ENCODE measurements around the gene ANO3. TPM values are rescaled to one million over a fixed set of nuclear protein-coding genes. Genes with fewer than 3 reads are reported as not detected.

Gene ANO3
- total RNA-seq, 1 experiment from 2014 or later: not detected

DNA sequence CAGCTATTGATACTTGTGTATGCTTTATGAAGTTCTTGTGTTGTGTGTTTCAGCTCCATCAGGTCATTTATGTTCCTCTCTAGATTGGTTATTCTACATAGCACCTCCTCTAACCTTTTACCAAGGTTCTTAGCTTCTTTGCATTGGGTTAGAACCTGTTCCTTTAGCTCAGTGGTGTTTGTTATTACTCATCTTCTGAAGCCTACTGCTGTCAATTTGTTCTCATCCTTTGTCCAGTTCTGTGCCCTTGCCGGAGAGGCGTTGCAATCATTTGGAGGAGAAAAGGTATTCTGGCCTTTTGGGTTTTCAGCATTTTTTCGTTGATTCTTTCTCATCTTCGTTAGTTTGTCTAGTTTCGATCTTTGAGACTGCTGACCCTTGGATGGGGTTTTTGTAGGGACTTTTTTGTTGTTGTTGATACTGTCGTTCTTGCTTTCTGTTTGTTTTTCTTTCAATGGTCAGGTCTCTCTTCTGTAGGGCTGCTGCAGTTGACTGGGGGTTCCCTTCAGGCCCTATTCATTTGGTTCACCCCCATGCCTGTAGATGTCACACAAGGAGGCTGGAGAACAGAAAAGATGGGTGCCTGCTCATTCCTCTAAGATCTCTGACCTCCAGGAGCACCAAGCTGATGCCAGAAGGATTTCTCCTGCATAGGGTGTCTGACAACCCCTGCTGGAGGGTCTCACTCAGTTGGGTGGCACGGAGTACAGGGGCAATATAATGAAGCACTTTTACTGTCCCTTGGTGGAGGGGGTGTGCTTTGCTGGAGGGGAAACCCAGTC, 276.0 kb downstream of the ANO3 start:
- Histone ChIP-seq H3K4me3 (no peak overlapping the region), H2AFZ (no peak overlapping the region), H3K36me3 (ENCODE audit: low read depth) (no peaks in the 10 kb centered on the region), H3K4me2 (no peak overlapping the region), H3K9me3 (ENCODE audit: insufficient read depth, low read depth) (no peaks in the 10 kb centered on the region), H3K9me2 (ENCODE audit: insufficient read depth) (0 out of 2 replicates have a peak, but pooled peaks cover 3% of the 10 kb centered on the region), H3K27ac (no peak overlapping the region), H3F3A (ENCODE audit: insufficient read depth, low read depth) (no peaks in the 10 kb centered on the region), H3K27me3 (ENCODE audit: insufficient read depth, low read depth) (no peaks in the 10 kb centered on the region), H3K4me1 (replicated peaks; ENCODE audit: insufficient read depth) (no peaks in the 10 kb centered on the region), H3K79me2 (ENCODE audit: low read depth) (no peaks in the 10 kb centered on the region), H4K20me1 (ENCODE audit: insufficient read depth) (no peaks in the 10 kb centered on the region)
- ChIA-PET POLR2A (ENCODE audit: unreplicated experiment) (no interaction called here), CTCF (interaction anchor here (0.7 kb wide), 1 partner anchor 56 kb away, joined by 4 read pairs; no protein-coding TSS in a partner anchor)
- BruUV-seq (replicated peaks): no TSS peak
- intact Hi-C loops (cut with micrococcal nuclease; ENCODE audit: unreplicated experiment): no loop called here
- no peak for TF ChIP-seq EZH2 (IDR thresholded peaks at IDR 0.05; ENCODE audit: low read depth)
- TF ChIP-seq, protein P1, sequence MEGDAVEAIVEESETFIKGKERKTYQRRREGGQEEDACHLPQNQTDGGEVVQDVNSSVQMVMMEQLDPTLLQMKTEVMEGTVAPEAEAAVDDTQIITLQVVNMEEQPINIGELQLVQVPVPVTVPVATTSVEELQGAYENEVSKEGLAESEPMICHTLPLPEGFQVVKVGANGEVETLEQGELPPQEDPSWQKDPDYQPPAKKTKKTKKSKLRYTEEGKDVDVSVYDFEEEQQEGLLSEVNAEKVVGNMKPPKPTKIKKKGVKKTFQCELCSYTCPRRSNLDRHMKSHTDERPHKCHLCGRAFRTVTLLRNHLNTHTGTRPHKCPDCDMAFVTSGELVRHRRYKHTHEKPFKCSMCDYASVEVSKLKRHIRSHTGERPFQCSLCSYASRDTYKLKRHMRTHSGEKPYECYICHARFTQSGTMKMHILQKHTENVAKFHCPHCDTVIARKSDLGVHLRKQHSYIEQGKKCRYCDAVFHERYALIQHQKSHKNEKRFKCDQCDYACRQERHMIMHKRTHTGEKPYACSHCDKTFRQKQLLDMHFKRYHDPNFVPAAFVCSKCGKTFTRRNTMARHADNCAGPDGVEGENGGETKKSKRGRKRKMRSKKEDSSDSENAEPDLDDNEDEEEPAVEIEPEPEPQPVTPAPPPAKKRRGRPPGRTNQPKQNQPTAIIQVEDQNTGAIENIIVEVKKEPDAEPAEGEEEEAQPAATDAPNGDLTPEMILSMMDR (conservative IDR thresholded peaks at IDR 0.05): no peak
- no peak for DNase-seq

DNA sequence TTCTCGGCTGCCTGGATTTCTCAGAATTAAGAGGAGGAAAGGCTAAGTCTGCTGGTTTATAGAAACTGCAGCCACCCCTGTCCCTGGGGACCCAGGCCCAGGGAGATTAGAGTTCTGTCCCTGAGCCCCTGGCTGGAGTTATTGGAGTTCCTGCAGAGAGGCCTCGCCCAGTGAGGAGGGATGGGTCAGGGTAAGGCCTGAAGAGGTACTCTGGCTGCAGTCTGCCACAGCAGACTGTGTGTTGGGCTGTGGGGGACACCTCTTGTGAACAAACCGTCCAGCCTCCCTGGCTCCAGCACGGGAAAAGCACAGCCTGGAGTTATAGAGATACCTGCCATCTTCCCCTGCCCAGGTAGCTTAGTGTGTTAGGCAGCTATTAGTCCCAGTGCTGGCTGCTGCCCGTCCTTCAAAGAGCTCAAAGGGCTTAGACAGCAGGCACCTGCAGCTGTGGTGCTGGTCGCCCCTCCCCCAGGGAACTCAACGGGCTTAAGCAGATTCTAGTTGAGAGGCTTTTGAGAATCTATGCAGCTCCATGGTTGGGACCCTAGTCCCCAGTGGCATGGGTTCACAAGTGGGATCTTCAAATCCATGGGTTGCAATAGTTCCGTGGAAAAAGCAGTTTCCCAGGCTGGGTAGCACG, 276.7 kb downstream of the ANO3 start:
- no peak for DNase-seq
- Histone ChIP-seq H3K27ac (no peak overlapping the region), H3K36me3 (ENCODE audit: low read depth) (no peaks in the 10 kb centered on the region), H3K4me2 (no peak overlapping the region), H3K9me3 (ENCODE audit: insufficient read depth, low read depth) (no peaks in the 10 kb centered on the region), H2AFZ (no peak overlapping the region), H3K4me3 (no peak overlapping the region), H4K20me1 (ENCODE audit: insufficient read depth) (no peaks in the 10 kb centered on the region), H3K4me1 (replicated peaks; ENCODE audit: insufficient read depth) (no peaks in the 10 kb centered on the region), H3K9me2 (ENCODE audit: insufficient read depth) (0 out of 2 replicates have a peak, but pooled peaks cover 3% of the 10 kb centered on the region), H3K27me3 (ENCODE audit: insufficient read depth, low read depth) (no peaks in the 10 kb centered on the region), H3K79me2 (ENCODE audit: low read depth) (no peaks in the 10 kb centered on the region), H3F3A (ENCODE audit: insufficient read depth, low read depth) (no peaks in the 10 kb centered on the region)
- BruUV-seq (replicated peaks): no TSS peak
- intact Hi-C loops (cut with micrococcal nuclease; ENCODE audit: unreplicated experiment): no loop called here
- TF ChIP-seq, protein P1 (conservative IDR thresholded peaks at IDR 0.05): no peak
- TF ChIP-seq EZH2 (IDR thresholded peaks at IDR 0.05; ENCODE audit: low read depth): no peak
- ChIA-PET CTCF (interaction anchor here (0.7 kb wide), 1 partner anchor 57 kb away, joined by 4 read pairs; no protein-coding TSS in a partner anchor), POLR2A (ENCODE audit: unreplicated experiment) (no interaction called here)

DNA sequence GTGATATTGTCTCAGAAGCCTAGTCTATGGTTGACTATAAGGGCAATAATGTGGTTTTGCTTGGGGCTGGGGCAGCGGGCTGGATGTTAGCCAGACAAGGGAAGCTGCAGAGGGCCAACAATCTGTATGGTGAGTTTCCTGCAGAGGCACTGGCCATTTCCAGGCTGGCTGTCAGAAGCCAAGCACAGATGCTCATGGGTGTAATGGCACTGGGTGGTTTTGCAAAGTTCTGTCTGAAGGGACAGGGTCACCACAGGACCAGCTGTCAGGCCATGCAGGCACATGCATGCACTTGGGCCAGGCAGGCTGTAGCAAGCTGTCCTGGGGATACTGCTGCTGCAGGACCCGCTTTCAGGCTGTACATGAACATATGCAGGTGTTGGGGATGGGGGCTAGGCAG, 281.8 kb downstream of the ANO3 start:
- H2AFZ ChIP-seq: no peak overlapping the region
- intact Hi-C loops (cut with micrococcal nuclease; ENCODE audit: unreplicated experiment): no loop called here
- H3F3A ChIP-seq (ENCODE audit: insufficient read depth, low read depth): no peaks in the 10 kb centered on the region
- no peak overlapping the region for H3K27ac ChIP-seq
- no peaks in the 10 kb centered on the region for H3K36me3 ChIP-seq (ENCODE audit: low read depth)
- DNase-seq: no peak
- H4K20me1 ChIP-seq (ENCODE audit: insufficient read depth): no peaks in the 10 kb centered on the region
- CTCF ChIA-PET: no interaction called here
- no peaks in the 10 kb centered on the region for H3K27me3 ChIP-seq (ENCODE audit: insufficient read depth, low read depth)
- H3K79me2 ChIP-seq (ENCODE audit: low read depth): no peaks in the 10 kb centered on the region
- no peak overlapping the region for H3K4me3 ChIP-seq
- H3K4me2 ChIP-seq: no peak overlapping the region
- BruUV-seq (replicated peaks): no TSS peak
- POLR2A ChIA-PET (ENCODE audit: unreplicated experiment): no interaction called here
- 0 out of 2 replicates have a peak, but pooled peaks cover 3% of the 10 kb centered on the region for H3K9me2 ChIP-seq (ENCODE audit: insufficient read depth)
- H3K9me3 ChIP-seq (ENCODE audit: insufficient read depth, low read depth): no peaks in the 10 kb centered on the region
- TF ChIP-seq EZH2 (IDR thresholded peaks at IDR 0.05; ENCODE audit: low read depth): no peak
- TF ChIP-seq, protein P1 (conservative IDR thresholded peaks at IDR 0.05): no peak
- no peaks in the 10 kb centered on the region for H3K4me1 ChIP-seq (replicated peaks; ENCODE audit: insufficient read depth)

All from PC-9 (cell line).